Activated CD4-positive, alpha-beta T cell treated with anti-CD3 and anti-CD28 coated beads, Interleukin-2, Interleukin-6, amounts not matched to agents 100 ng/mL and 50 ng/mL, durations not matched to agents 16 hours and 8 hours (primary cell): ENCODE measurements around the gene AMBP.
A peak's percentile ranks its signal among the peaks of the same experiment; 100 is the strongest.
"Not testable (repeated sequence)": the region's sequence is repeated elsewhere in the genome, so short reads cannot be mapped to it uniquely, and the experiment has no call there.

Experiments
- DNase-seq: peaks from one replicate; pipeline ENCODE4 v3.0.0-alpha.2; 2020

Gene AMBP

DNA sequence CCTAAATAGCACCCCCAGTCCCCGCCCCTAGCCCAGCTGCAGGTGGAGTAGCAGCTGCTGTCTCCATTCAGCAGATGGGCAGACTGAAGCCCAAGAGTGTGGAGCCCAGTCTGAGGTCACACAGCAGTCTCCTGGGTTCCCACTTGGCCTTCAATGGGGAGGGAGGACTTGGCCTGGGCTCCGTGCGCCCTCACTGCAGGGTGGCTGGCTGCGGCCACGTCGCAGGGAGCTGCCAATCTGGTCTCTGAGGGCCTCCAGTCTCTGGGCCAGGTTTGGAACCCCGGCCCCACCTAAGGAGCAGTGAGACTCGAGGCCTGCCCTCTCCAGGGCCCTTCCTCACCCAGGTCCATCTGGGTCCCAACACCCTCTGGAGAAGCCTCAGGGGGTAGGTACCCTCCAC lies 13.6 kb upstream of the AMBP start:
- no peak for DNase-seq

DNA sequence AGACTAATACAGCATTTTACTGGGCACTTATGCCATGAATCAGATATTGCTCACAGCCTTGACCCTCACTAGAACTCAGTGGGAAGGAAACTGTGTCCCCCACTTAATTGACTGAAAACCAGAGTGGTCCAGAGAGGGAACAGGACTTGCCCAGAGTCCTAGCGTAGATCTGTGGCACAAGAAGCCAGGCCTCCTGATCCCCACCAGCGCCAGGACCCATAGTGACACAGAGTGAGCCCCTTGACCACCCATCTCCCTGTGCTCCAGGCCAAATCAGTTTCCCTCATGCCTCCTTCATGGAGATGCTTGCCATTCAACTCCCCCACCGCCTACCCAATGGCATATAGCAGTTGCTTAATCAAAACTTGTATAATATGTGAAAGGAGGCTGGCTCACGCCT lies 12.7 kb upstream of the AMBP start:
- no peak for DNase-seq

DNA sequence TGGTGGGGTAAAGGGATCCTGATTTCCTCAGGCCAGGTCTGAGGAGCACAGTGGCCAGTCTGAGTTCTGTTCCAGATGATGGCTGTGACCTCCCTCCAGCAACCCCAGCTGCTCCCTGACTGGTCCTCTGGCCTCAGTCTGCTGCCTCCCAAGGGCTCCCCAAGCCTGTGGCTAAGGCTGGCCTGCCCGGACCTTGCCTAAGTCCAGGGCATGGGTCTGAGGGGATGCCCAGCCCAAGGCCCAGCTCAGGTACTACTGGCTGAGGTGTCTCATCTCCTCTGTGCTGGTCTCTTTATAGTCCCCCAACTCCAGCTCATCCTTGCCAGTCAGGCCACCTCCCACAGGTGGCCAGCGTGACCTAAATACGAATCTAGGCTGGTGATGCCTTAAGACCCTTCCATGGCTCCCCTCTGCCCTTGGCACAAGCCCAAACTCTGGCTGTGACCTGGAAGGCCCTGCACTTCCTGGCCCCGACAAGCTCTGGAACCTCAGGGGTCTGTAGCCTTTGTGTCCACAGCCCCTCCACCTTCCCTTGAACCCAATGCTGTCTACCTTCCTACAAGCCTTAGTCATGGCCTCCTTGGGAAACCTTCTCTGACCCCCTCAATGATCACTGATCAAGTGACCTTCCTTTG lies 11.2 kb upstream of the AMBP start:
- DNase-seq = no peak

DNA sequence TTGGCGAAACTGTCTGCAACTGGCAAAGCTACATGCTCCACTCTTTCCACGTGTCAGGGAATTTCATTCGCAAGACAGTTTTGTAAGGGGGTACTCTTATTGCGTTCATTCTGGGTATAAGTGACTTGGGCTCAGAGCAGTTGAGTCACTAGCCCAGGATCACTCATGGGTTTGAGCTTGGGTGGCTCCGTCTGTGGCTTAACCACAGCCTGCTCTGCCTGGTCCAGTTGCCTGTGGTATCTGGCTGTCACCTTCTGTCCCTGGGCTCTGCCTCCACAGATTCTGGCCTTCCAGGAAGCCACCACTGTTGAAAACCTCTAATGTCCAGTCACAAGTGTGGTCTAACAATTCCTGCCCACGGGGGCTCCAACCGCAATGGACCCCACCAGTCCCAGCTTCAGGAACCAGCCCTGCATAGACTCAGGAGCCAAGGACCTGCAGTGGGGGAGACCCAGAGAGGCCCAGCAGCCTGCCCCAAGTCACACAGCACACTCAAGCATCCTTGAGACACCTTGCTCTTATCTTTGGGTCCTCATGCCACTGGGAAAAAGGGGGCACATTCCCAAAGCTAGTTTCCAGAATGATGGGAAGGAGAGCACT lies 10.6 kb upstream of the AMBP start:
- no peak for DNase-seq

DNA sequence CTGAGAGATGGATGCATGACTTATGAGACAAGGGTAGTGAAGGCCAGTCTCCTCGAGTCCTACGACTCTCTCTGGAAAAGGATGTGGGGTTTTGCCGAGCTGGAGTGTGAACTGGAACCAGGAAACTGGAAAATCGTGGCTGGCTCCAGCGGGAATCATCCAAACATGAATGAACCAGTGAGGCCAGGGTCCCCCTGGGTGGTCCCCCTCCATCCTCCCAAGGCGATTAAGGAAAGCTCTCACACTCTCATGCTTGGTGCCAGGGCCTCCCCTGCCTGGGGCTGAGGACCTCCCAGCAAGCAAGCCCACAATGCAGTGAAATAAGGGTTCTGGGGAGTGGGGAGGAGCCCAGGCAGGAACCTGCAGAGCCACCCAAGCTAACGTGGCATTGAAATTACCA lies 9.6 kb upstream of the AMBP start:
- no peak for DNase-seq

DNA sequence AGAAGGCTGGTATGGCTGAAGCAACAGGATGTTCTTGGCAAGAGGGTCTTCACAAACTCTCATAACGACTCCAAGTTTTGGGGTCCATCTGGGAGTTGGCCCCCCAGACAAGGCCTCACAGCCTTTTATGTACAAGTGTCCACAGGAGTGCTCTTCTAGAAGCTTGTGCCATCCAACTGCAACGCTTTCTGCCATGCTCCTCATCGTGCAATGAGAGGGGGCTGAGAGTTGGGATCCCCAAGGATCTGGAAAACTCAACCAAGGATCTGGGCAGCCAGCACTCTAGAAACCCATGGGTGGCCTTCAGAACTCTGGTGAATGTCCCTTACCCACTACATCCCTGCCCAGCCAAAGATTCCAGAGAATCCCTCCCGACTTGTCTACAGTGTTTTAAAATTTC lies 8.5 kb upstream of the AMBP start:
- no peak for DNase-seq

DNA sequence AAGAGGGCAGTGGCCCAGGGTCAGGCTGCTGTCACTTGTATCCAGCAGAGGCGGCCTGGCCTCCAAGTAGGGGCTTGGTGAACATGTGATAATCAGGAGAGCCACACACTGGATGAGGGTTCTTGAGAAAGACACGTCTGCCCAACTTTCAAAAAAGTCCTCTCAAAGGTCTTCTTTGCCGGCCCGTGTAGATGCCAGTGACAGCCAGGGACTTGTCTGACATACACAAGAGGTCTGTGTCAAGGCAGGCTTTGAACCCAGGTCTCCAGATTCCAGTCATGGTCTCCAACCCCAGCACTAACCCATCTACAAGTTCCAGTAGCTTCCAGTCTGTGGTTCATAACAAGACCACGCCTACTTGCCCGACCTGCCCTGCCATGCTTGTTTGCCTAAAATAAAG lies 7.9 kb upstream of the AMBP start:
- no peak for DNase-seq

DNA sequence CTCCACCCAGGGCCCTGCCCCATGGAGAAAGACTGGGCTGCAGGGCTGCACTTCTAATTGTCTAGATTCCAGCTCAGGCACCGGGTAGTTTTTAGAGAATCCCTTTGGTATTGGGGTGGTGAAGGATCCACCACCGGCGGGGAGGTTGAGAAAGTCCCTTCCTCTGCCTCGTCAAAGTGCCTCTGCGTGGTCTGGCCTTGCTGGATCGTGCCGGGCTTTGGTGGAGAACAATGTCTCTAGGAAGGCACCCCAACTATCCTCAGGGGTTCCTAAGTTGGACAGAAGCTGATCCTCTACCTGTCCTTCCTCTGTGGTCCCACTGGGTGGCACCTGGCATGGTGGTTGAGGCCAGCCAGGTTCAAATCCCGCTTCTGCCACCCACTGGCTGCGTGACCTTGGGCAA lies 7.3 kb upstream of the AMBP start:
- DNase-seq = no peak

DNA sequence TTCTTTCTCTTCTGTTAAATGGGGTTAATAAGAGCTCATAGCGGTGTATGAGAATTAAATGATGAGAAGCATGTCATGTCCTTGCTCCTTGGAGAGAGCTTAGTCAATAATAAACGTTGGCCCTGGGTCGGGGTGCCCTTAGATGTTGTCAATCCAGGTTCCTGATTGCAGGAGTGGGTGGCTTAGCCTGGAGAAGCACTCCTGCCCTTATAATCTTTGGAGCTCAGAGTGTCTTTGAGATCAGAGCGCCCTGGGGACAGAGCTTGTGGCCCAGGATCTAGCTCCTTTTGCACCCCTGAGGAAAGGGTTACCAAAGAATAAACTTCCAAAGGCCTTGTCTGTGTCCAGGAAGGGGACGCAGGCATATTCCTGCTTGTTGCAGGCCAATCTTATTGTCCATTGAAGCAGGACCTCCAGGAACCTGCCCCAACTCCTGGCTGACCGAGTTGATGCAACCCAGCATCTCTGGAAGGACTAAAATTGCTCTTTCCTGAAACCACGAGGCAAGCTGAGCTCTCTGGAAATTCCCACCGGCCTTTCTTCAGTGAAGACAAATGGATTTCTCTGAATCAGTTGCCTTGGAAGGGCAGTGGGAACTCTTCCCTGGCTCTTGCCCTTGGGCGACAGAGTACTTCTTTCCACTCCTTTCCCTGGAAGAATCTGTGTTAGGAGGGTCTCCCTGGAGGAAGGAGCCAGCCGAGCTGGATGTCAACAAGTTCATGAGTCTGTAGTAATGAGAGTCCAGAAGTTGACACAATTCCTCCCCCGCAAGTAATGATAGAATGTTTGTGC lies 6.4 kb upstream of the AMBP start:
- no peak for DNase-seq

DNA sequence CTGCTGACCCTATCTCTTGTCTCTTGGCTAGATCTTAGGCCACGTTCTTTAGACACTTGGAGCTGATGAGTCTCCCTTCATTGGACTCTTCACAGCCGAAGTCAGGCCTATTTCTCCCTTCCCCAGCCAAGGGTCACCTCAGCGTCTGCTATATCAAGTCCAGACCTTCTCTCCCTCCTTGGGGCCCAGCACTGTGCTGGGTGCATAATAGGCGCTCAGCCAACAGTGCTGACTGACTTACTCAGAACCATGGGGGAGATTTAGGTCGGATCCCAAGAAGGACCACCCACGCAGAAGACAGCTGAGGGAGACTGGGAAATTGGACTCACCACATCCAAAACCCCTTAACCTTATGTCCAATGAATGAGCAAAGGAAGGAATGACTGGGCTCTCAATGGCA lies 5.6 kb upstream of the AMBP start:
- DNase-seq = no peak

DNA sequence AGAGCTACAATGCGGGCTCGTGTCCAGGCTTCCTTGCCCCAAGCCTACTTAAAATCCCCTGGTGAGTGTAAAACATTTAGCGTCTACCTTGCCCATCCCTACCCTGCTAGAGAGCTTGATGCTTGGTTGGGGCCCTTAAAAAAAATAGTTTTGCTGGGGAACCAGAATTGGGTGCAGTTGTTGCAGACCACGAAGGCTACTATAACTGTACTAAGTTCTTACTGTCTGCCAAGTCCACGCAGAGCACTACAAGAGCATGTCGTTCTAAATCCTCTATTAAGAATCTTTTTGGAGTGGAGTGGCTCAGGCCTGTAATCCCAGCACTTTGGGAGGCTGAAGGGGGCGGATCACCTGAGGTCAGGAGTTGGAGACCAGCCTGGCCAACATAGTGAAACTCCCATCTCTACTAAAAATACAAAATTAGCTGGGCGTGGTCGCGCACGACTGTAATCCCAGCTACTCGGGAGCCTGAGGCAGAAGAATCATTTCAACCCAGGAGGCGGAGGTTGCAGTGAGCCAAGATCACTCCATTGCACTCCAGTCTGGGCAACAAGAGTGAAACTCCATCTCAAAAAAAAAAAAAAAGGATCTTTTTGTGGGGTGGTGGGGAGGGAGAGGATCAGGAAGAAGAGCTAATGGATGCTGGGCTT lies 4.8 kb upstream of the AMBP start:
- DNase-seq = not testable (repeated sequence)

DNA sequence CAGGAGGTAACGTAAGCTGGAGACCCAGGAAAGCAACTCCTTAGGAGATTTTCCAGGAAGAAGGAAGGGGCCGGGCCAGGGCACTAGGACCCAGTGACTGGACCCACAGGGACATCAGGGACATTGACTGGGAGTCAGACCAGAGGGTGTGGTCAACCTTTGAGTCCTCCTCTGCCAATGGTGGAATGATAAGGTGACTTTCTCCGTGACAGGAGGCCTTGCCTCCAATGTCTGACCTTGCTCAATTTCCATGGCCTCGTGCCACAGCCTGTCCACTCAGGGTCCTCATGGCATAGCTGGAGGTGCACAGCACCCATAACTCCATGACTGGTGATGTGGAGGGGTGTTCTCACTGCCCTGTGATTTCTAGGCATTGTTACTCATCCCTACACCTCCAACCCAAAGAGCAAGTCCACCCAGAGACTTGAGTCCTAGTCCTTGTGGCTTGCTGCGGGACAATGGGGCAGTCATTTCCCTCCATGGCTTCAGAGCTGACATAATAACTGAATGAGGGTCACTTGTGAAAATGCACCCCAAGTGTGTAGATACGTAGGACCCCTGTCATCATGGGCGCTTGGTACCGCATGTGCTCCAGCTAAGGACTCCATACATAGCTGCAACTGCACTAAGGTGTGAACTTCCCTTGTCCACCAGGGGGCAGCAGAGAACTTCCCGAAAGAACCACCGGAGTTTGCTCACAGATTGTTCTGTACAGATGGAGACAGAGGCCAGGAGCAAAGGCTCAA lies 4.1 kb upstream of the AMBP start:
- peak; percentile 88 for DNase-seq

DNA sequence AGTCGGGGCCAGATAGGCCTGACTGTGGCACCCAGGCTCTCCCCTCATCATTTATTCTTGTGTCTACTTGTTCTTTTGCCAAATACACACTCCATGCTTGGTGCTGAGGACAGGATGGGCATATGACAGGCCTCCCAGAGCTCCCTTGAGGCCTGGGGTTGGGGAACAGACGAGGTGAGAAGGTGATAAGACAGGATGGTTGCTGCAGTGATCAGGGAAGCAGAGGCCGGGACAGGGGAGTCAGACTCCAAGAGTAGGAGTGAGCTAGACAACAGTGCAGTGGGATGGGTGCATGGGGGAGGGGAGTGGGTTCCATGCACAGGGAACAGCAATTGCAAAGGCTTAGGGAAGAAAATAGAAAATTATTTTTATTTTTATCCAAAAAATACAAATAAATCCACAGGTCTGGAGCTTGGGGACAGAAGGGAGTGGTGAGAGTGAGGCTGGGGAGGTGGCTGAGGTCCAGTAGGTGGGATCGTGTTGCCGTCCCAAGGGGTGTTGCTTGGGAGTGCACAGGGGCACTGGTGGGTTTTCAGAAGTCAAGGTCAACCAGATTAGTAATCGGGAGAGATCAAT lies 3.4 kb upstream of the AMBP start:
- DNase-seq = no peak

DNA sequence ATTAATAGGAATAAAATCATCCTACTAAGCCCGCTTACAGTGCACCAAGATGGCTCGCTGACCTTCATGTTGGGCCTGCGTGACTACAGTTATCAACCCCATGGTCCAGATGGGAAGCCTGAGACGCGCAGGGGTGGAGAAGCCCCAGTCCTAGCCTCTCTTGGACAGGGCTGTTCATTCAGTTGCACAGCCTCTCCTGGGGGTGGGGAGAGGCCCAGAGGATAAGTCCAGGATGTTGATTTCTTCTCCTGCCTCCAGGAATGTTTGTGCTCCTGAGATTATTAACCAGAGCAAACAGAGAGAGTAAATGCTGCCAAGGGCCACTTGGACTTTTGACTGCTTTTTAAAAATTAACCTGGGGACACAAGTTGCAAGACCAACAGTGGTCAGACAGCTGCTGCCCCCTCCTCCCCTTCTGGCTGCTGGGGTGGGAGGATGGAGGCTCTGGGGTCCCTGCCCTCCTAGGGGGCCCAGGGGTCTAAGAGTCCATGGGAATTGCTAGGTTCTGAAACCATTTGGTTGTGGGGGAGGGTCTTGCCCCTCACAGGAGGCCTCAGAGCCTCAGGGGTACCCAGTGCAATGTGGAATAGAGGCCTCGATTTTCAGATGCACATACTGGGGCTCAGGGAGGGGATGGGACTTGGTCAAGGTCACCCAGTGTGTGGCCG lies 2.8 kb upstream of the AMBP start:
- no peak for DNase-seq

DNA sequence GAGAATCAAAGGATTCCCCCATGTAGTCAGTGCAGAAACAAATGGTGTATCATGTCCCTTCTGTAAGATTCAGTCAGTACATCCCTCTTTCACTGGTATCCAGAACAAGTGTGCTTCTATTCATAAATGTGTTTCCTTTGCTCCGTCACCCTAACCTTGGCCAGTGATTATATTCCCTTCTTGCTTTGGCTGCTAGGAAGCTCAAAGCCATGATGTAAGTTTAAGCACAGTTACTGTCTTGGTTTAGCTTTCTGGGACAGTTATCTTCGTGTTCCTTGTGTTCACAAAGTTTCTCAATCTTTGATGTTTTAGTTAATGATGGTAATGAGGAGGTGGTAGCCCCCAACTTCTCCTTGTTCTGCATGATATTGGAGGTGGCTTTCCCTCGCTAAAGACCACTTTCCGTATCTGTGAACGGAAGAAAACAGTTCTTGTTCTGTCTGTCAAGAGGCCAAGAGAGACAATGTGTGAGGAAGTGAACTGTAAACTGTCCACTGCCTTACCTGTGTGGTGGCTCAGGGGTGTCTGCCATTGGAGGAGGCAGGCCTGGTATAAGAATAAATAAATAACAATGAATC lies 2.2 kb upstream of the AMBP start:
- no peak for DNase-seq

DNA sequence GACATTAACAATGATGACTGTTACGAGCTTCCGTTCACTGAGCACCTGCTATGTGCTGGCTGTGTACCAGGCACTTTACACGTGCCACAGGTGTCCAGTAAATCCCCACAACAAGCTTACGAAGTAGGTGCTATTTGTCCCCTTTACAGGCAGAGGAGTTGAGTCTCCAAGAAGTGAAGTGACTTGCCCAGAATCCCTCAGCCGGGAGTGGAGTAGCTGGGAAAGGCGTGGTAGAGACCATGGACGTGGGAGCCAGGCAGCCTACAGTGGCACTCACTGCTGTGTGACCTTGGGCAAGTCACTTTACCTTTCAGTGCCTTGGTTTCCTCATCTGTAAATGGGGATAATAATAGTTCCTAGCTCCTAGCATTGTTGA lies 669 bp upstream of the AMBP start:
- DNase-seq = no peak

DNA sequence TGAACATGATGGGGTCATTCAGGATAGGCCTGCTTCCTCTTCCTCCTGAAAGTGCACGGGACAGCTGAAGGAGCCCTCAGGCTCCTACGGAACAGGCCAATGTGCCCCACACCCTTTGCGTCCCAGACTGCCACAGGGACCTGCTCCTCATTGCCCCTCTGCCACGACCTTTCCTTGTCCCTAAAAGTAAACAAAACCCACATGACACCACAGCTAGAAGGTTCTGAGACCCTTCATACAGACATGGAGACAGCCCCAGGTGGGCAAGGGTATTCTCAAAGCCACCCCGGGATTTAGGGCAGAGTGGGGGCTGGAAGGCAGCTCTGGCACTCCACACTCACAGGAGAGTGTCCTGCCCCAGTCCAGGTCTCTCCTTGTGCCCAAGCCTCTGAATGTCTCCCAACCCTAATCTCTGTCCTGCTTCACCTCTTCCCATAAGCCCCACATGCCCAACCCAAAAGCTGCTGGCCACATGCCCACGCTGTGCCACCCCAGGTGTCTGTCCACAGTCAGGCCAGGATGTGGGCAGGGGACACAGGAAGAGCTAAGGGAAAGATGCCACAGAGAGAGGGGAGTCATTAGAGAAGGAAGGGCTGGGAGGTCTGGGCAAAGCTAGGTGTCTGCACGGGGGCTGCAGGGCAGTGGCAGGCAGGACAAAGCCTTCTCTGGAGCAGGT lies 800 bp downstream of the AMBP start:
- DNase-seq = no peak

DNA sequence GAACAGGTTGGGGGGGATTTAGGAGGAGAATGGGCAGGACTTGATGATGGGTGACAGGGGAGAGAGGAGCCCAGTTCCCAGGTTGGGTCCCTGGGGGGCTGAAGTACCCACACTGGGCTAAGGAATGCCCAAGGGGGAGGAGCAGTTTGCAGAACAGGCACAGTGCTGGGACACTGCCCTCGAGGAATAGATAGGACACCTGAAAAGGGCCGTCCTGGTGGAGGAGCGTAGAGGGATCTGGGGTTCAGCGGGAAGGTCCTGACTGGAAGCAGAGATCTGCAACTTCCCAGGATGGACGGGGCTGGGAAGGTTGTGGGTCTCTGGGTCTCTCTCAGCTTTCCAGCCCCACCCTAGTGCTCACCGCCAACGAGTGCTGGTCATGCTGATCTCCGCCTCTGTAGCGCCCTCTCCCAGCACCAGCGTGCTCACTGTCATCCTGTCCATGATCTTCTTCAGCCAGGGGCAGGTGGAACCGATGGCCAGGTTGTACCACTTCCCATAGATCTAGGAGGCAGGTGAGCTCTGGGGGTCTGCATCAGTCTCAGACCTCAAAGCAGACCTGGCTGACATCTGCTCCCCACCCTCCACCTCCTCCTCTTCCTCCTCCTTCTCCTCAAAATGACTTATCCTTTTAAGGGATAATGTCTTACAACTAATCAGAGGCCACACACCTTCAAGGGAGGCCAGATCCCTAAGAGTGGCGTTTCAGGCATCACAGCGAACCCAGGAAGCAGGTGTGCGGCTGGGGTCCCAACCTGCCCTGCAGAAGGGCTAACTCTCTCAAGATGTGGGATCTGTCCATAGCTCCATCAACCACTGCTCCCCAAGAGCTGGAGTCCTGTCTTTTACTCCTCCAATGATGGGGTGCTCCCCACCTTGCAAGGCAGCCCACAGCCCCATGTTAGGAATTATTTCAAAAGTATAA lies 1.6 kb downstream of the AMBP start:
- no peak for DNase-seq

DNA sequence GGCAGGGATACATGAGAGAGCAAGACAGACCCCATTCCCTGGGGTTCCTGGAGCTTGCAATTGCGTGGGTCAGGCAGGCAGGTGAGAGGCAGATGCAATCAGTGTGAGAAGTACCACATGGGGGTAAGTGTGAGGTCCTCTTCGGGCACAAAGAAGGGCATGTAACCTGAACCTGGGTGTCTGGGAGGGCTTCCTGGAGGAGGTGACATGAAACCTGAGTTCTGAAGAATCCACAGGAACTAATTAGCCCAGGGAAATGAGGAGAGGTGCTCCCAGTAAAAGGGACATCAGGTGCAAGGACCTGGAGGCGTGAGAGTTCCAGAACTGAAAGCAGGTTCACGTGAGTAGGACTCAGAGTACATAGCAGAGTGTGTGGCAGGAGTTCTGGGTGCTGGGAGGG lies 2.5 kb downstream of the AMBP start:
- DNase-seq = no peak
